ENCODE results near the gene SIMC1.

DNA sequence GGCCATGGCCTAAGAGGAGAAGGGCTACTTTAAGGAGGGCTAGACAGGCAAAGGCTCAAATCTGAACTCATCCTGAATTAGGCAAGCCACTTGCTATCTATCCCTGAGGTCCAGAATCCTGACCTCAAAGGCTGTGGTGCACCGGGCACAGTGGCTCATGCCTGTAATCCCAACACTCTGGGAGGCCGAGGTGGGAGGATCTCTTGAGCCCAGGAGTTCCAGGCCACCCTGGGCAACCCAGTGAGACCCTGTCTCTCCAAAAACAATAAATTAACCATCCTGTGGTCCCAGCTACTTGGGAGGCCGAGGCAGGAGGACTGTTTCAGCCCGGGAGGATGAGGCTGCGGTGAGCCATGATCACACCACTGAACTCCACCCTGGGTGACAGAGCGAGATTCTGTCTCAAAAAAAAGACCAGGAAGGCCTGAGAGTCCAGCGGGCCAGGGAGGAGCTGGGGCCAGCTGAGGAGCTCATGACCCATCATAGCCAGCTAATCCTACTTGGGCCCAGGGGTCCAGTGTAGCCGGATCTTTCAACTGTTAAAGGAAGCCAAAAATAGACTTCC lies 146.2 kb downstream of the SIMC1 start:
- TF ChIP-seq, protein P1, sequence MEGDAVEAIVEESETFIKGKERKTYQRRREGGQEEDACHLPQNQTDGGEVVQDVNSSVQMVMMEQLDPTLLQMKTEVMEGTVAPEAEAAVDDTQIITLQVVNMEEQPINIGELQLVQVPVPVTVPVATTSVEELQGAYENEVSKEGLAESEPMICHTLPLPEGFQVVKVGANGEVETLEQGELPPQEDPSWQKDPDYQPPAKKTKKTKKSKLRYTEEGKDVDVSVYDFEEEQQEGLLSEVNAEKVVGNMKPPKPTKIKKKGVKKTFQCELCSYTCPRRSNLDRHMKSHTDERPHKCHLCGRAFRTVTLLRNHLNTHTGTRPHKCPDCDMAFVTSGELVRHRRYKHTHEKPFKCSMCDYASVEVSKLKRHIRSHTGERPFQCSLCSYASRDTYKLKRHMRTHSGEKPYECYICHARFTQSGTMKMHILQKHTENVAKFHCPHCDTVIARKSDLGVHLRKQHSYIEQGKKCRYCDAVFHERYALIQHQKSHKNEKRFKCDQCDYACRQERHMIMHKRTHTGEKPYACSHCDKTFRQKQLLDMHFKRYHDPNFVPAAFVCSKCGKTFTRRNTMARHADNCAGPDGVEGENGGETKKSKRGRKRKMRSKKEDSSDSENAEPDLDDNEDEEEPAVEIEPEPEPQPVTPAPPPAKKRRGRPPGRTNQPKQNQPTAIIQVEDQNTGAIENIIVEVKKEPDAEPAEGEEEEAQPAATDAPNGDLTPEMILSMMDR (IDR thresholded peaks at IDR 0.05) = no peak
- TF ChIP-seq POLR2A (IDR thresholded peaks at IDR 0.05) = no peak
